Activated T-helper 1 cell treated with anti-CD3 and anti-CD28 coated beads, Interleukin-2, amount 50 U/mL, for 16 hours (primary cell): Measurements from ENCODE around the gene TNKS2.
A peak's percentile ranks its signal among the peaks of the same experiment; 100 is the strongest.
"Not testable (repeated sequence)": the region's sequence is repeated elsewhere in the genome, so short reads cannot be mapped to it uniquely, and the experiment has no call there.

Experiments used
- DNase-seq, 2 donors: peaks; one replicate each; pipeline ENCODE4 v3.0.0-alpha.2; 2020; ENCODE audit warnings: low read depth in 1 of 2, low spot score in 1 of 2

TNKS2 gene

GRCh38 chr10:91865562-91866081 lies 67.4 kb downstream of the TNKS2 start:
- no peak for DNase-seq

GRCh38 chr10:91875156-91875555 lies 76.9 kb downstream of the TNKS2 start:
- DNase-seq, result no peak

GRCh38 chr10:91875779-91876178 lies 77.6 kb downstream of the TNKS2 start:
- DNase-seq, result no peak

GRCh38 chr10:91879515-91880170 lies 81.4 kb downstream of the TNKS2 start:
- DNase-seq, result no peak

GRCh38 chr10:91880310-91880709 lies 82.1 kb downstream of the TNKS2 start:
- no peak for DNase-seq

GRCh38 chr10:91883549-91884444 lies 85.6 kb downstream of the TNKS2 start:
- DNase-seq, result no peak

GRCh38 chr10:91884536-91884935 lies 86.3 kb downstream of the TNKS2 start:
- DNase-seq, result no peak

- no peak for DNase-seq
These were observed 87.3 kb downstream of the TNKS2 start for GRCh38 chr10:91885362-91886079.

GRCh38 chr10:91886954-91887271 lies 88.7 kb downstream of the TNKS2 start:
- no peak for DNase-seq

GRCh38 chr10:91887272-91888076 lies 89.2 kb downstream of the TNKS2 start:
- DNase-seq, result no peak

- no peak for DNase-seq
These were observed 93.1 kb downstream of the TNKS2 start for GRCh38 chr10:91891125-91892001.

GRCh38 chr10:91893051-91893450 lies 94.8 kb downstream of the TNKS2 start:
- DNase-seq, result no peak

- not testable (repeated sequence) for DNase-seq
These were observed 96.0 kb downstream of the TNKS2 start for GRCh38 chr10:91894261-91894685.

- no peak for DNase-seq
These were observed 98.1 kb downstream of the TNKS2 start for GRCh38 chr10:91896212-91896756.

GRCh38 chr10:91897421-91897820 lies 99.2 kb downstream of the TNKS2 start:
- DNase-seq, result no peak

GRCh38 chr10:91901784-91902677 lies 103.8 kb downstream of the TNKS2 start:
- DNase-seq, result peak in 1 of 2 donors; percentile 18

GRCh38 chr10:91907033-91907594 lies 108.9 kb downstream of the TNKS2 start:
- no peak for DNase-seq

- DNase-seq, result no peak
These were observed 109.7 kb downstream of the TNKS2 start for GRCh38 chr10:91907914-91908336.
